ENCODE data around the gene KIAA0513.
A peak's percentile ranks its signal among the peaks of the same experiment; 100 is the strongest.

DNA sequence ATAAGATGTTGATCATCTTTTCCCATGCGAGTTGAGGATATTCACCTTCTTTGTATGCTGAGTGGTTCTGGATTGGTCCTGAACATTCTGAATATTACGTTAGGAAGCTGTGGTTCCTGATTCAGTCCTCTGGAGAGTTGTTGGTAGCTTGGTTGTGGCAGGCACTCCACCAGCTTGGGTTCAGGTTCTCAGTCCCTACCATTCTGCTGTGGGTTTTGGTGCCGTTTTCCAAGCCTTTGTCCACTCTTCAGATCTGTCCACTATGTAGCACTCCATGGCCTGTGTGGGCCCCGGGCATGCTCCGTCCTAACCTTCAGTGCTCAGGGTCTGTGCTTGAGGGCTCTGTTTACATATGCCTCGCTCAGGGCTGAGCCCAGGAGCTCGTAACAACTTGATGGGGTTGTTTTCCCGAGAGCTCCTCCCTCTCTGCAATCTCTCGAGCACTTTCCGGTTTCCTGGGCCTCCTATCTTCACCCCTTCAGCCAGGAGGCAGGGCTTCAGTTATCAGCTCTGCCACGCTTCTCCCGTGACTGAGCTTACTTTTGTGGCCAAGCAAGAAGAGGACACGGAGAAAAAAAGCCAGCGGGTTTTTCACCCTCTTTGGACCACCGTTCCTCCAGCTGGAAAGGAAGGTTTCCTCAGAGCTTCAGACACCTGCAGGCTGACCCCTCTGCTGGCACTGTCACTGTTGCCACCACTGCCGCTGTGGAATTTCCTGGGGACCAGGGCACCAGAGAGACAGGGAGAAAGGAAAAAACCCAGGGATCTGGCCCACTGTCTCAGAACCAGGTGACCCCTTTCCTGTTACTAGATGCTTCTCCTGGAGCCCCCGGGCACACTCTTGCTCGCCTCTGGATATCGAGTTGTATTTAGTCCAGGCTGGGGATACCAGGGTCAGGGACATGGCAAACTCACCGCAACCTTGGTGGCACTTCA lies 19.6 kb downstream of the KIAA0513 start:
- TF ChIP-seq, protein P1, sequence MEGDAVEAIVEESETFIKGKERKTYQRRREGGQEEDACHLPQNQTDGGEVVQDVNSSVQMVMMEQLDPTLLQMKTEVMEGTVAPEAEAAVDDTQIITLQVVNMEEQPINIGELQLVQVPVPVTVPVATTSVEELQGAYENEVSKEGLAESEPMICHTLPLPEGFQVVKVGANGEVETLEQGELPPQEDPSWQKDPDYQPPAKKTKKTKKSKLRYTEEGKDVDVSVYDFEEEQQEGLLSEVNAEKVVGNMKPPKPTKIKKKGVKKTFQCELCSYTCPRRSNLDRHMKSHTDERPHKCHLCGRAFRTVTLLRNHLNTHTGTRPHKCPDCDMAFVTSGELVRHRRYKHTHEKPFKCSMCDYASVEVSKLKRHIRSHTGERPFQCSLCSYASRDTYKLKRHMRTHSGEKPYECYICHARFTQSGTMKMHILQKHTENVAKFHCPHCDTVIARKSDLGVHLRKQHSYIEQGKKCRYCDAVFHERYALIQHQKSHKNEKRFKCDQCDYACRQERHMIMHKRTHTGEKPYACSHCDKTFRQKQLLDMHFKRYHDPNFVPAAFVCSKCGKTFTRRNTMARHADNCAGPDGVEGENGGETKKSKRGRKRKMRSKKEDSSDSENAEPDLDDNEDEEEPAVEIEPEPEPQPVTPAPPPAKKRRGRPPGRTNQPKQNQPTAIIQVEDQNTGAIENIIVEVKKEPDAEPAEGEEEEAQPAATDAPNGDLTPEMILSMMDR (IDR thresholded peaks at IDR 0.05), result no peak
- TF ChIP-seq POLR2A (IDR thresholded peaks at IDR 0.05), result peak; percentile 23
